HG02943 (cell line): ENCODE data around the gene TRAM2.

ENCODE experiments used
- ATAC-seq: cut with Tn5 transposase; IDR thresholded peaks from one replicate; pipeline ENCODE4 v1.9.1; 2021; ENCODE audit warnings: mild to moderate bottlenecking, low read depth, moderate library complexity; ENCODE audit not compliant: unreplicated experiment

Gene TRAM2

GRCh38 chr6:52577022-52577777, at the start of gene TRAM2:
TRAM2 (minus strand) TSS chr6:52577060; CDS start chr6:52576915, 145 bp downstream.
- ATAC-seq, result peak; percentile 49

DNA sequence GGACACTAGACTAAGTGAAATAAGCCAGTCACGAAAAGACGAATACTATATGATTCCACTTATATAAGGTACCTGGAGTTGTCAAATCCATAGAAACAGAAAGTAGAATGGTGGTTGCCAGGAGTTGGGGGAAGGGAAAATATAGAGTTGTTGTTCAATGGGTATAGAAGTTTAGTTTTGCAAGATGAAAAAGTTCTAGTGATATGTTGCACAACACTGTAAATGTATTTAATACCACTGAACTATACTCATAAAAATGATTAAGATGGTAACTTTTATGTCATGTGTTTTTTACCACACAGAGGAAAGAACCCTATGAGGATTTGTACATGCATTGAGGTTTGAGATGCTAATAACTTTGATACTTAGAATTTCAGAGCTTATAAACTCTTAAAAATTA, 46.0 kb upstream of the TRAM2 start:
- no peak for ATAC-seq

GRCh38 chr6:52621631-52622030, 44.8 kb upstream of the TRAM2 start:
- ATAC-seq, result no peak

DNA sequence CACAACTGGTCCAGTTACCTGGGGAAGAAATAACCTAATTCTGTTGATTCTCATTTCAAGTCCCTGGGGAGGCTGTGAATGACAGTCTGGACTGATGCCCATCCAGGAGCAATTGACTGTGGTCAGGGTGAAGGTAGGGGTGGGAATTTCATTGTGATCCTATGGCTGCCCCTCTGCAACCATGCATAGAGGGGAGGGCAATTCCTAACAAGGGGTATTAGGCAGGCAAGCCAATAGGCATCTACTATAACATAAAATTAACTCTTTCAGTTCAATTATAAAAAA, 44.0 kb upstream of the TRAM2 start:
- no peak for ATAC-seq

- no peak for ATAC-seq
These were observed 43.4 kb upstream of the TRAM2 start for GRCh38 chr6:52620055-52620905.

- no peak for ATAC-seq
These were observed 40.2 kb upstream of the TRAM2 start for GRCh38 chr6:52617087-52617486.

DNA sequence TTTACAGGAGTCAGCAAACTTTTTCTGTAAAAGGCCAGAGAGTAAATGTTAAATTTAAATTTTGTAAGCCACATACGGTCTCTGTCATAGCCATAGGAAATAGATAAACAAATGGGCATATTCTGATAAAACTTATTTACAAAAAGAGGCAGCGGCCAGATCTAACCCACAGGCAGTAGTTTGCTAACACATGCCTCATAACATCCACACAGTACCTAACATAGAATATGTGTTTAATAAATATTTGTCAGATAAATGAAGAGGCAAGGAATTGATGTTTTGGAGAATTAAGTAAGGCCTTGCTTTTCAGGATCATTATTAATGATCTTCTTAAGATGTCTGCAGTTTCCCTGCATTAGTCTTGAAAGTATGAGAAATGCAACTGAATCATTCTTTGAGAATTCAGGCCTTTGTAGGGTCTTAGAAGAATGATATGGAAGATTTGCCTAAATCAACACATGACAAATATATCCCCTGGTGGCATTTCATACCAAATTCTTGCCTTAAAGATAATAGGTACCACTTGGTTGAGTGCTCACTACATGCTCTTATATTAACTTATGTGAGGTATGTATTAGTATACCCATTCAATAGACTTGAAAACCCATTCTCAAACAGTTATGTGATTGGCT, 39.3 kb upstream of the TRAM2 start:
- no peak for ATAC-seq

- ATAC-seq, result no peak
These were observed 35.6 kb upstream of the TRAM2 start for GRCh38 chr6:52612336-52613054.

DNA sequence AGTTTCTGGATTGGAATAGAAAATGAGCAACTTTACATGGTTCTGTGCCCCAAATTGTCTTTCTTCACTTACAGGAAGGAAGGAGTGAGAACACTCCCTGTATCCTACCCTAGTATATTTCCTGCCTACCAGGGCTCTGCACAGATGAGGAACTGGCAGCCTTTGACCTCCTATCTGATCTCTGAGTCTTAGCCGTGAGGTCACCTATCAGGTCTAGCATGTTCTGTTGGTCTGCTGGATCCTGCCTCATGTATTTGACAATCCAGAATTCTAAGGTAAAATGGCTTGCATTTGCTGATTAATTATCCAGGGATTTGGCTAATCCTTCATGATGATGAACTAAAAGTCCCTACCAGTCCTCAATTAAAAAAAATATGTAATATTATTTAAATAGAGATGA, 35.0 kb upstream of the TRAM2 start:
- ATAC-seq, result no peak

GRCh38 chr6:52610745-52611355, 34.0 kb upstream of the TRAM2 start:
- no peak for ATAC-seq

DNA sequence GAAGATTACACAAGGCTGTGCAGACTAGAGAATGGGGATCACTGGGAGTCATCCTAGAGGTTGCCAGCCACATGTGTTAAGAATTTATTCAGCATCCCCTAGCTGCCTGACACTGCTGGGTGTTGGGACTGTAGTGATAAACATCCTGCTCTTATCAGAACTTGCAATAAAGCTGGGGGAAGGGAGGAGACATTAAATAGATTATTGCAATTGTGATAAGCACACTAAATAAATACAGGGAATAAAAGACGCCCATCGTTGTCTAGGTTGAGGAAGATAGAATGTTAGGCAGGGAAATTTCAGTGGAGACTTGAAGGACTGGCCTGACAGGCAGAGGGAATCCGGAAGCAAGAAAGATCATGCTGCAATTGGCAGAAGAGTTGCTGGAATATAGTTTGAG, 33.2 kb upstream of the TRAM2 start:
- ATAC-seq, result no peak

- no peak for ATAC-seq
These were observed 28.8 kb upstream of the TRAM2 start for GRCh38 chr6:52605610-52606185.

DNA sequence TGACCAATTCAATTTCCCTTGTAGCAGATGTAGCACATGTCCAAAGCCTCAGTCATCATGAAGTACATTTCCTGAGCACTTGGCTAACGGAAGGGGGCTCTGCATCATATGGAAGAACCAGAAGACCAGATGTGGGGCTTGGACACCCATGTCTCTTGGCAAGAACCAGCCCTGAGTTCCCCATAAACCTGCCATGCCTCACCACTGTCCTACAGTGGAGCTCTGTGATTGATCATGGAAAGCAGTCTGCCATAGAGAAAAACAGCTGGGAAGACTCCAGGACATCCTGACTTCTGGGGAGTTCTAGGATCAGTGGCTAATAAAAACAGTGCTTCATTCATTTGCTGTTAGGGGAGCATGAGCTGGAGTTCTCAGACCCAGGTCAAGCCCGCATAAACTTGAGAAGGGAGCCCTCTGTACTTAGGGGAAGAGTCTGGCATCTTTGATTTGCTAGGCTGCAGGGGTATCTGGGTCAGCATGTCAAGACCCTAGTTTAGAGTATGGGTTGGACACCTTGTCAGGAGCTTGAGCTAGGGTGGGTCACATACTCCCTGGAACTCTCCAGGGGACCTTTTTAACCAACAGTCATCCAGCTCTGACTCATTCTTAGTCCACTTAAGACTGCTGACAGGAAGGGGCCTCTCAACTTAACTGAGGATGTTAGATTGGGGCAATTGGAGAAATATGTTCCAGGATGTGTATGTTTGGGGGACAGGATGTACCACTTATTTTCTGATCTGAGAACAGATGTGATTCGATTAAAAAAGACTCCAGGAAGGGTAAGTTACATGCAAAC, 26.3 kb upstream of the TRAM2 start:
- no peak for ATAC-seq

DNA sequence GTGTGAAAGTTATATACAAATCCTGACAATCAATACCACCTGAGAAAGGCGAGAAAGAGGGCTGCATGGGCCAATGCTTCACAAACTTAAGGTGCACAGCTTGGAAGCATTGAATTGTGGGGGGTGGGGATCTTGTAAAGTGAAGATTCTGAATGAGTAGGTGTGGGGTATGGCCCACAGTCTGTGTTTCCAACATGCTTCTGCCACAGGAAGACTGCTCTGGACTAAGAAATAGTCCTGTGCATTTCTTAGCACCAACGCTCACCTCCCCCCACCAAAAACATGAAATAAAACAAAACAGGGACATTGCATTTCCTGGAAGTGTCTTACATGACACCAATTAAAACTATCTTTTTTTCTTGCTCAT, 21.9 kb upstream of the TRAM2 start:
- ATAC-seq, result no peak

DNA sequence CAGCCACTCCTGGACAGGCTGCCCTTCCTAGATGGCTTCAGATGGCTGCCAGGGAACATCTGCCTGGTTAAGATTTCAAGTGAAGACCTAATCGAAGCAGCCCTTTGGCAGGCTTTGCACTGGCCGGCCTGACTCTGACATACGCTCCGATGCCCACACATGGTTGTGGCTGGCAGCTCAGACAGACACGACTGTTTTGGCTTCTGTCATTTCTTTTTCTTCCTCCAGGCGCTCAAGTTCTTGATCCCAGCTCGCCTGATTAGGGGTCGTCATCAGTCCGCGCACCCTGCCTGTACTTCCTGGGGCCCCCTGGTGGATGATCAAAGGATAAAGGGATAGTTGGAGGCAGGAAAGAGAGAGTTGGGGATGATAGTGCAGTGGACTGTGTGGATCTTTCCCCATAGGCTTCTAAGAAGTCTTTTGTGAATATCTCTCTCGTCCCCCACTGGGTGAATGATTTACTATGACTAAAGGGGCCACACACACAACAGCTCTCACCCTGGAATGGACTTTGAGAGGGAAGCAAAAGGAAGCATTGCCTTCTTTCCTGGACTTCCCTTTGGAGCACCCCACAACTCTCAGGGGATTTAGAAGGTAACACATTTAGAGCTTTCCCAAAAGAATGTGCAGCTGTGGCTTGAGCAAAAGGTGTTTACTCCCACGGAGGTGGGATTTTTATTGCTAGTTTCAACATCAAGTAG, 21.4 kb upstream of the TRAM2 start:
- ATAC-seq, result no peak

DNA sequence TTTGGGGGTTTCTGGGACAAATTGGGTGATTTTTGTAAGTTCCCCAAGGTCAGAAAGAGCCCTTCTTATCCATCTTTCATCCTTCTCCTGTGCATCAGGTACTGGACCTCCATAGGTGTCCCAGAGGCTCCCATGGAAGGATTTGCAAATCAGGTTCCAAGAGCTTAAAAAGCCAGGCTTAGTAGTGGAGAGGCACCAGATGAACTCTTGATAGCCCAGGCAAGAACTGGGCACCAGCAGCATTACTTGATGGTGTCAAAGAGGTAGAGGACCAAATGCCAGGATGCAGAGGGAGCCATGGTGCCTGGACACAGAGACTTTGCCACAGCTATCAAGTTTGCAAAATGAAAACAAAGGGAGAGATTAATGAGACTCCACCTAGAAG, 20.9 kb upstream of the TRAM2 start:
- no peak for ATAC-seq

DNA sequence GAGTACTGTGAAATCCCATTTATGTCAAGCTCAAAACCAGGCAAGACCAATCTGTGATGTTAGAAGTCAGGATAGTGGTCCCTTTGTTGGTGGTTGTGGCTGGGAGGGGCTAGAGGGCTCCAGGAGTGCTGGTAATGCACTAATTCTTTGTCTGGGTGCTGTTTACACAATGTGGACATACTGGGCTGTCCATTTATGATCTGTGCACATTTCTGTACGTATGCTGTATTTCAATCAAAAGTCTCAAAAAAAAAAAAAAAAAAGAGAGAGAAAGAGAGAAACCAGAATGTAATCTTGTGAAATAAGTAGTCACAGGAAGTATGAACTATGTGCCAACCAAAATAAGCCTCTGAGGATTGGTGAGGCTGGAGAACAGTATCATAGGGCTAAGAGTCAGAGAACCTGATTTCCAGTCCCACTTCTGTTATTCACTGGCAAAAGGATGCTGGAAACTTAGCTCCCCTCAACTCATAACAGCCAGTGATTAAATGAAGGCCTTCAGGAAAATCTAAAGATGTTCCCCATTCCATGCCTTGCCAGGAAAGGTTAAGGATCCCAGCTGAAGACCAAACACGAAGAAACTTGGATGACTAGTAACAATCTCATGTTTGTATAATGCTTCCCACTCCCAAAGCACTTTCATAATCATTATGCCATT, 19.6 kb upstream of the TRAM2 start:
- ATAC-seq, result no peak

DNA sequence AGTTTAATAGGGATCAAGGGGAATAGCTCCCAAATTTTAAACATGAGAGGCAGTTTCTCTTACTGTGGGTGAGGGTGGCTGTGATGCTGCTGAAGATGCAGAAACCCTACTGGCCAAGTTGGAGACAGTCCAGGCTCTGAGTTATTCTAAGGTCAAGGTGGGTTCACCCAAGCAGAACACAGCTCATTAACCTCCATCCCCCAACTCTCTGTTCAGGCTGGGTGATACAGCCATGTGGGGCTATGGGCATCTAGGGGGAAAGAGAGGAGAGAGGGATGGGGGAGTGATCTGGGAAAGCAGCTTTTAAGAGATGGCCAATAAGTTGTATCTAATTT, 18.9 kb upstream of the TRAM2 start:
- peak; percentile 59 for ATAC-seq
